ENCODE results near the gene WSB1. TPM values are rescaled to one million over a fixed set of nuclear protein-coding genes. Genes with fewer than 3 reads are reported as not detected.

Gene WSB1
- total and polyA plus RNA-seq, 9 of the 15 experiments (the other 6 are each of a cell fraction or from before 2014, with no cell fraction given): 22.8 to 229 (median 81.1) TPM

GRCh38 chr17:27280527-27280926 lies 13.4 kb upstream of the WSB1 start (continued):
- peak; percentile 30 for TF ChIP-seq REST (IDR thresholded peaks at IDR 0.05; ENCODE audit: borderline replicate concordance)
- TF ChIP-seq REST (CRISPR knock-in tag; IDR thresholded peaks at IDR 0.05; ENCODE audit: low read depth): no peak
- no peak for TF ChIP-seq SOX6 (IDR thresholded peaks at IDR 0.05)
- peak; percentile 74 for TF ChIP-seq ZNF316 (IDR thresholded peaks at IDR 0.05)
- peak; percentile 35; the same call in 1 of the 2 replicates for TF ChIP-seq ESRRA (IDR thresholded peaks at IDR 0.05; ENCODE audit: borderline replicate concordance, low read depth)
